NCI-H226 (cell line): ENCODE measurements around the gene DFFB.

ENCODE experiments used
- DNase-seq: peaks from one replicate; pipeline ENCODE4 v3.0.0-alpha.2; 2015

DFFB gene

GRCh38 chr1:3931007-3931912 is 74.0 kb downstream of the DFFB start:
- no peak for DNase-seq

DNA sequence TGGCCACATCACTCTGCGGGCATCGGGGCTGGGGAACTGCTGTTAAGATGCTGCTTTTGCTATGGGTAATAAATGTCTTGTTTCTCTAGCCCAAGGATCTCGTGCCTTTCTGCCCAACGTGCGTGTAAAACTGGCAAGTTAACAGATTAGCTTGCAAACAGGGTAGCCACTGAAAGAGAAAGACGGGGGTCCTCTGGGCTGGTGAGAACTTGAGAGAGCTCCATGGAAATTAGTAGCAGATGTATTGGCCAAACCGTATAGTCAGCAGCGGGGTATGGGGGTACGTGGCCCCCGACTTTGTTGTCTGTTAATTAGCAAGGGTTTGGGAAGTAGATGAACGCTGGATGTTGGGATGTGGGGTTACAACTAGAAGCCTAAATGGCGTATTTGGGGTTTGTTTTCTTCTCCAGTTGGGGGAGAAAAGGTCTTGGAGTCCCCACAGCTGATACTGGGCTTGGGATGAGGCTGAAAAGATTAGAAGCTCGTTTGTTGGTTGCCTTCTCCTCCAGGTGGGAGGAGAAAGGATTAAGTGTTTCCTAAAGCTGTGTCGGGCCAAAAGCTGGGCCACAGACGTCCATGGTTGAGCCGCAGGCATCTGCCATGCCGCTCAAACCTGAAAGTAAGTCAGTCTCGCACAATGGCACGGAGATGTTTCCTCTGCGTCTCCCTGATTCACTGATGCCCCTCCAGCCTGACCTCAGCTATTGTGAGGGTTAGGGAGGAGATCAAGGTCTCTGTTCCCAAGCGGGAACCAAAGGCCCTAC is 75.1 kb downstream of the DFFB start:
- DNase-seq: no peak
